Fibroblast of villous mesenchyme (primary cell): ENCODE measurements around the gene SPINDOC. TPM values are rescaled to one million over a fixed set of nuclear protein-coding genes. Genes with fewer than 3 reads are reported as not detected.
A peak's percentile ranks its signal among the peaks of the same experiment; 100 is the strongest.

Source experiments
- DNase-seq: peaks from one replicate; pipeline ENCODE4 v3.0.0-alpha.2; 2010; ENCODE audit warnings: low read depth
- H3K4me3 ChIP-seq: 2 replicates; pipeline ENCODE4 v1.5.1; 2011; ENCODE audit warnings: low read depth, mild to moderate bottlenecking, low read length
- total RNA-seq: library from RNA; depleted of rRNA; stranded (reverse); fragments of >200 nt; gene quantifications from 2 replicates; pipeline ENCODE4 v1.2.3, GENCODE V29; 2012
- TF ChIP-seq, protein P1 (sequence below): IDR thresholded peaks from 2 replicates; pipeline ENCODE4 v1.5.1; 2012; ENCODE audit warnings: low read depth, mild to moderate bottlenecking, low read length; ENCODE audit not compliant: insufficient read depth

SPINDOC gene
- total RNA-seq, 1 donor, result 24.2 TPM

DNA sequence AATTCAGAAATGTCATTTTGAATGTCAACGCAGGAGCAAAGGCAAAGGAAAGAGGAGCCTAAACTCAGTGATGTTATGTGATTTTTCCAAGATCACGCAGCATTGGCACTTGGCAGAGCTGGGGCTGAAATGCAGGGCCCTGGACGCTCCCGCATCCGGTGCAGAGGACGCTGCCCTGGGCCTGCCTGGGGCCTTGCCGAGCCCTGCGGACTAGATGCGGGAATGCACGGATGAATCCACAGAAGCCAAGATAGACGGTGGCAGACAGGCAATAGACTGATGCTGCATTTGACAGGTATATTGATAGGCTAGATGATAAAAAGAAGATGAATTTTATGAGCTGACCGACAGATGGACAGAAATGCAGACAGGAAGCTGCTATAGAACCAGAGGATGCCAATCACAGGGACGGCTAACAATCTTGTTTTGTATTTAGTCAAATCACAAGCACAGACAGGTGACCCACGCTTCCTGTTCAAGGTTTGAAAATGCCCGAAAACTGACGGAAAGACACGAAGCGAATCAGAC lies 25.0 kb downstream of the SPINDOC start:
- DNase-seq, result no peak

DNA sequence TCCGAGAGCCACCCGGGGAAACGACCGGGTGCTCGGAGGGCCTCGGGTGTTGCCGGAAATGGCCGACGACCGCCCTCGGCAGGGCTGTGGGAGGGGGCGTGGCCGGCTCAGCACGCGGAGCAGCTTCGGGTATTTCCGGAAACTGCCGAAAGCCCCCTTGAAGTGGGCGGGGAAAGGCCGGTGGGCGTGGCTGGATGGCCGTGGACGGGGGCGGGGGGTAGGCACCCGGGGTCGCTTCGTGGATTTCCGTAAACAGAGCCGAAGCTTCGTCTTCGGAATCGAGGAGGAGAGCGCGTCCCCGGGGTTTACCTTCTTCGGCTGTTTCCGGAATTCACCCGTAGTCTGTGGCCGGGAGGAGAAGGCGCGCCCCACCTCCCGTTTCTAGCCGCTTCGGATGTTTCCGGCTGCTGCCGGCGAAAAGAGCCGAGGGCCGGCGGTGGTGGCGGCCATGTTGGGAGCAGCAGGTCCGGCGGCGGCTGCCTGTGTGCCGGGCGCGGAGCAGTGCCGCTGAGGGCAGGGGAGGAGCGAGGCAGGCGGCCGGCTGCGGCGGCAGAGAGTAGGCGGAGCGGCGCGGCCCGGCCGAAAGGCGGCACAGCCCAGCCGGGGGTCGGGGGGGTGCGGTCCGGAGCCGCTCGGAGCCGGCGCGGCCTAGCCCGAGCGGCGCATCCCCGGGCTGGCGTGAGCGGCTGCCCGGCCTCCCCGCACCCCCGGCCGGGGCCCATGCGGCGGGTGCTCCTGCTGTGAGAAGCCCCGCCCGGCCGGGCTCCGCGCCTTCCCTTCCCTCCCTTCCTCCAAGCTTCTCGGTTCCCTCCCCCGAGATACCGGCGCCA lies 25.6 kb downstream of the SPINDOC start, which contains the start of gene MARK2:
TSS of gene MARK2 (plus strand) at position 433 of the 830 bp plus-strand sequence. CDS start at position 830, 397 bp downstream.
- TF ChIP-seq, protein P1, sequence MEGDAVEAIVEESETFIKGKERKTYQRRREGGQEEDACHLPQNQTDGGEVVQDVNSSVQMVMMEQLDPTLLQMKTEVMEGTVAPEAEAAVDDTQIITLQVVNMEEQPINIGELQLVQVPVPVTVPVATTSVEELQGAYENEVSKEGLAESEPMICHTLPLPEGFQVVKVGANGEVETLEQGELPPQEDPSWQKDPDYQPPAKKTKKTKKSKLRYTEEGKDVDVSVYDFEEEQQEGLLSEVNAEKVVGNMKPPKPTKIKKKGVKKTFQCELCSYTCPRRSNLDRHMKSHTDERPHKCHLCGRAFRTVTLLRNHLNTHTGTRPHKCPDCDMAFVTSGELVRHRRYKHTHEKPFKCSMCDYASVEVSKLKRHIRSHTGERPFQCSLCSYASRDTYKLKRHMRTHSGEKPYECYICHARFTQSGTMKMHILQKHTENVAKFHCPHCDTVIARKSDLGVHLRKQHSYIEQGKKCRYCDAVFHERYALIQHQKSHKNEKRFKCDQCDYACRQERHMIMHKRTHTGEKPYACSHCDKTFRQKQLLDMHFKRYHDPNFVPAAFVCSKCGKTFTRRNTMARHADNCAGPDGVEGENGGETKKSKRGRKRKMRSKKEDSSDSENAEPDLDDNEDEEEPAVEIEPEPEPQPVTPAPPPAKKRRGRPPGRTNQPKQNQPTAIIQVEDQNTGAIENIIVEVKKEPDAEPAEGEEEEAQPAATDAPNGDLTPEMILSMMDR, result no peak
- peak; percentile 99 for DNase-seq
- H3K4me3 ChIP-seq, result peak within 1 kb of the TSS; percentile 96

More for the DNA sequence above, 25.0 kb downstream of the SPINDOC start:
- peak overlapping the region; percentile 46 for H3K4me3 ChIP-seq
- TF ChIP-seq, protein P1, result no peak

DNA sequence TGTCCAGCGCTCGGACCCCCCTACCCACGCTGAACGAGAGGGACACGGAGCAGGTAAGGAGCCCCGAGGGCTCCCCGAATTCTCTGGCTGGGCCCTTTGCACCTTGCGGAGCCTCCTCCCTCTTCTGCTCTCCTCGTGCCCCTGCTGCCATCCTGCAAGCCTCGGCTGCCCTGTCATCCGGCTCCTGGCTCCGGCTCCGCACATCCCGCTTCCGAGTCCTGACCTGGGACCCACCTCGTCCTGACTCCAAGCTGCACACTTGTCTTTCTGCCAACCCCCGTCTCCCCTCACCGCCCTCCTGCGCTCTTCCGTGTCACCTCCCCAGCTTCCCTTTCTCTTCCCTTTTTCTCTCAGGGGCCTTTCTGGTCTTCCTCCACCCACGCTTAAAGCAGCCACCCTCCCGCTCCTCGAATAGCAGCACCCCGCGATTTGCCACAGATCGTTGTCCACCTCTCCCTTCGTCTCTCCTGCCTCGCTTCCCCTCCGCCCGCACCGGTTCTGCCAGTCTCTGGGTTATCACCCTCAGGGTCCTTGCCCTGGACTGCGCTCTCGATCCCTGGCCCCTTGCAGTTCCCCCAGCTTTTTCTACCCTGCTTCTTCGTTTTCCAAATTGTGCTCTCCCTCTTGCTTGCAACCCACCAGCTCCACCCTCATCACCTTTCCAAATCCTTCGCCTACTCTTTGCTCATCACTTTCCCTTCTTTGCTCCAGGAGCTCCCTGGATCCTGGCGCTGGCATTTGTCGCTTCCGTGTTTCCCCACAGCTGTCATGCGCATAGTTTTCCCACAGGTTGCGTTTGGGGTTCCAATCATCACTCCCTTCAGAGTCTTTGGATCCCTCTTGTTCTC lies 26.5 kb downstream of the SPINDOC start:
- no peak for DNase-seq
- peak overlapping the region; percentile 96 for H3K4me3 ChIP-seq
- TF ChIP-seq, protein P1, result no peak

DNA sequence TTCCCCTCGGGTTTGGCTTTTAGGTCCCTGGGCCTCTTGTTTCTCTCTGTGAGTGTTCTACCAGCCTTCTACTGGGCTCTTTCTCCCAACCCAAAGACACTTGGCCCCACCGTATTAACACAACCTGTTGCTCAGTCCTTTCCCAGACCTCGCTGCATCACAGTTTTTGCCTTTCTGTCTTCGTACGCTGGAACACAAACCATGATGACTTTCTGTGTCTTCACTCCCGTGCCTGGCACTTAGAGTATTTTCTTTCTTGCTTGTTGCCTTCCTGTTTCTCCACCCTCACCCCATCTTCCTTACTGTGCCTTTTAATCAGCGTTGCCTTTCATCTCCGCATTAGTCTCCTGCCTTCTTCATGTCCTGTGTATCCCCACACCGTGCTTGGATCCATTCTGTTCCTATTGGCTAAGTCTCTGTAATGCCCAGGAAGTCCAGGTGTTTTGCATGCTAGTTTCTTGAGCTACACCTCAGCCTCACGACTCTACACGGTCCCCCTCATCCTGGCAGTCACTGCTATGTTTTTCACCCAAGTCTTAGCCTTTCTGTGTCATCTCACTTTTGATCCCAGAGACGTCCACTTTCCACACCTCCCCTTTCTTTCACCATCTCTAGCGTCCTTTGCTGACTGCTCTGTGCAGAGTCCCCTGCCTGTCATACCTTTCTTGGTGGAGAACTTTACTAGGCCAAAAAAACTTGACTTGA lies 27.3 kb downstream of the SPINDOC start:
- no peak for DNase-seq
- TF ChIP-seq, protein P1, result no peak

DNA sequence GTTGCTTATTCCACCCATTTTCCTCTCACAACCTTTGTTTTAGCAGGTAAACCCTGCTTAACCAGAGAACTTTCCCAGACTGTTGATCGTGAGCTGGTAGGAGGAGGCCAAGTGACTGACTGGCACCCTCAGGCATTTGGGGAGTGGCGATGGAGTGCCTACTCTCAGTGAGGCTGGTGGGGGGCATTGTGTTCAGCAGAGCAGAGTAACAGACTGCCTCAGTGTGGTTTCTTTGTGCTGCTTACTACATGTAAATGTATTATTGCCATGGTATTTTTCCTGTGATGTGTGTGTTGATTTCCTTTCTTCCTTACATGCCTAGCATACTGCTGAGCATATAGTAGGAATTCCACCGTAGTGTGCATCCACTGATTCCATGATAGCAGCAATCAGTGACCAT lies 28.3 kb downstream of the SPINDOC start:
- DNase-seq, result no peak
- H3K4me3 ChIP-seq, result peak overlapping the region; percentile 96
- TF ChIP-seq, protein P1, result no peak

More for the DNA sequence above, 27.3 kb downstream of the SPINDOC start:
- H3K4me3 ChIP-seq, result peak overlapping the region; percentile 96

DNA sequence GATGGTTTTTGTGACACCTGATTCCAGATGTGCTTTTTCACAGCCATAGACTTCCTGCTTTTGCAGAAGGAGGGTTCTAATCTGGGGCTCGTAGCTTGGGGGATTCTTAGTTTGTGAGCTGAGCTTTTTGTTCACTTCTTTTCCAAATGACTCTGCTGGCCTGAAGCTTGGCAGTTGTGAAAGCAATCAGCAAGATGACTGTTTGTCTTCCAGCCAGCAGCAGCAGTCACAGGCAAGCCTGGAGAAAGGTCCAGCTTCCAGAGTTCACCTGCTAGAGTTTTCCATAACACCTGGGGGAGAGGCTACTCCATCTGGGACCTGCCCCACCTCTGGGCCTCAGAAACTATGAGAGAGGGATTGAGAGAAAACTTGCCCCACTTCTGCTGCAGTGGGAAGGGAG lies 29.8 kb downstream of the SPINDOC start:
- TF ChIP-seq, protein P1, result no peak
- H3K4me3 ChIP-seq, result no peak overlapping the region
- no peak for DNase-seq
